A549 (cell line): Measurements from ENCODE around the gene GJE1. TPM values are rescaled to one million over a fixed set of nuclear protein-coding genes. Genes with fewer than 3 reads are reported as not detected.
A peak's percentile ranks its signal among the peaks of the same experiment; 100 is the strongest.
"Not testable (repeated sequence)": the region's sequence is repeated elsewhere in the genome, so short reads cannot be mapped to it uniquely, and the experiment has no call there.

Experiments used
- ATAC-seq, 2 experiments: fragments of 200-7000 bp in 1 of 2; fragments of >200 bp in 1 of 2; cut with Nextera tagmentation in 1 of 2; cut with Tn5 transposase in 1 of 2; 3 replicates each; pipeline versions ENCODE4 v1.8.0 to v1.9.1; 2018 to 2020; ENCODE audit warnings: mild to moderate bottlenecking in 1 of 2, moderate library complexity in 1 of 2
- CTCF ChIA-PET: fragments of 300-600 bp; sonication (Branson Sonifier 250); formaldehyde crosslinking; extraction: SDS; loops from one replicate; lab custom pipeline; 2021; ENCODE audit warnings: antibody characterized with exemption, inconsistent platforms; lab: Yijun Ruan, JAX
- POLR2A ChIA-PET: fragments of 350-600 bp; formaldehyde crosslinking; extraction: SDS; loops from one replicate; lab custom pipeline; 2021; ENCODE audit warnings: antibody characterized with exemption, inconsistent platforms; lab: Yijun Ruan, JAX
- DNase-seq, 2 experiments: peaks; one replicate each; pipeline versions ENCODE4 v3.0.0 to v3.0.0-alpha.2; 2011 to 2016; ENCODE audit warnings: low read depth in 1 of 2, low spot score in 1 of 2
- FAIRE-seq: peaks from 2 replicates; lab custom pipeline; 2011; peaks lifted over from hg19 to GRCh38; lab: Jason Lieb, UNC
- H3K27ac ChIP-seq, 2 experiments: fragments of >200 bp; sonication (Bioruptor Twin); formaldehyde crosslinking; 3 replicates each; pipeline ENCODE4 v1.5.1; 2016 to 2017
- H3K4me1 ChIP-seq: fragments of >200 bp; sonication (Bioruptor Twin); formaldehyde crosslinking; 3 replicates; pipeline ENCODE4 v1.6.1; 2016
- H3K4me2 ChIP-seq: fragments of >200 bp; sonication (Bioruptor Twin); formaldehyde crosslinking; 3 replicates; pipeline ENCODE4 v1.6.1; 2016
- H3K4me3 ChIP-seq: fragments of >200 bp; sonication (Bioruptor Twin); formaldehyde crosslinking; 3 replicates; pipeline ENCODE4 v1.5.1; 2016
- H3K9me3 ChIP-seq: fragments of >200 bp; sonication (Bioruptor Twin); formaldehyde crosslinking; 3 replicates; pipeline ENCODE4 v1.6.1; 2016
- CEBPB ChIP-seq, 2 experiments: fragments of >200 bp in 1 of 2; sonication (Bioruptor Twin) in 1 of 2; formaldehyde crosslinking in 1 of 2; IDR thresholded peaks; 2 replicates each; pipeline ENCODE4 v1.6.1; 2012 to 2016
- CHD4 ChIP-seq: fragments of 200-600 bp; sonication (generic); IDR thresholded peaks from 2 replicates; pipeline ENCODE4 v1.6.1; 2016; ENCODE audit warnings: antibody characterized with exemption, mild to moderate bottlenecking, borderline replicate concordance
- CTCF ChIP-seq: fragments of >200 bp; sonication (Bioruptor Twin); formaldehyde crosslinking; IDR thresholded peaks from 3 replicates; pipeline ENCODE4 v1.5.1; 2016
- ESRRA ChIP-seq: fragments of 150-350 bp; IDR thresholded peaks from 2 replicates; pipeline ENCODE4 v1.6.1; 2014; ENCODE audit warnings: mild to moderate bottlenecking, low read length, borderline replicate concordance
- FOSB ChIP-seq: fragments of 250-450 bp; sonication (Bioruptor Pico); IDR thresholded peaks from 2 replicates; pipeline ENCODE4 v1.5.0; 2020; ENCODE audit warnings: mild to moderate bottlenecking, moderate library complexity
- FOXS1 ChIP-seq: fragments of 250-450 bp; sonication (Bioruptor Pico); IDR thresholded peaks from 2 replicates; pipeline ENCODE4 v1.5.0; 2020; ENCODE audit warnings: mild to moderate bottlenecking, moderate library complexity
- HDAC2 ChIP-seq: fragments of 200-600 bp; sonication (generic); IDR thresholded peaks from 2 replicates; pipeline ENCODE4 v1.6.1; 2016
- HMGXB4 ChIP-seq: fragments of 250-450 bp; sonication (Bioruptor Pico); IDR thresholded peaks from 2 replicates; pipeline ENCODE4 v1.5.0; 2021; ENCODE audit warnings: mild to moderate bottlenecking, moderate library complexity, borderline replicate concordance
- HOXB13 ChIP-seq: fragments of 250-450 bp; sonication (Bioruptor Pico); IDR thresholded peaks from 2 replicates; pipeline ENCODE4 v1.5.0; 2020; ENCODE audit warnings: low read depth, mild to moderate bottlenecking, moderate library complexity
- KDM5A ChIP-seq: fragments of 200-600 bp; sonication (generic); IDR thresholded peaks from 2 replicates; pipeline ENCODE4 v1.6.1; 2016; ENCODE audit warnings: antibody characterized with exemption, mild to moderate bottlenecking
- MAFK ChIP-seq: fragments of 450-650 bp; IDR thresholded peaks from 2 replicates; pipeline ENCODE4 v1.6.1; 2014; ENCODE audit not compliant: partially characterized antibody
- RAD21 ChIP-seq, 2 experiments: fragments of >200 bp in 1 of 2; sonication (Bioruptor Twin) in 1 of 2; formaldehyde crosslinking in 1 of 2; IDR thresholded peaks in 1 of 2; conservative IDR thresholded peaks in 1 of 2; 2 replicates in 1 of 2; 3 replicates in 1 of 2; pipeline ENCODE4 v1.6.1; 2012 to 2018; ENCODE audit warnings: inconsistent platforms in 1 of 2
- TFCP2L1 ChIP-seq: fragments of 250-450 bp; sonication (Bioruptor Pico); IDR thresholded peaks from 2 replicates; pipeline ENCODE4 v1.5.0; 2021; ENCODE audit warnings: mild to moderate bottlenecking
- ZFP36 ChIP-seq: fragments of 450-650 bp; IDR thresholded peaks from 2 replicates; pipeline ENCODE4 v1.6.1; 2014; ENCODE audit warnings: borderline replicate concordance; ENCODE audit not compliant: partially characterized antibody
- WGBS: methylation state at CpG from one replicate; pipeline ENCODE4 v1.1.6; 2017; ENCODE audit errors: missing lambda C conversion rate; 5-methylcytosine and 5-hydroxymethylcytosine counted together
- polyA plus RNA-seq, 4 experiments: library from polyadenylated mRNA; depleted of rRNA in 3 of 4; stranded (reverse); fragments of >200 nt; fragmentation: RNase III in 1 of 4; extraction: RNeasy Plus Mini Kit Qiagen cat#74134 plus additional on column Dnase treatment in 1 of 4; gene quantifications; 2 replicates in 3 of 4; 3 replicates in 1 of 4; pipeline ENCODE4 v1.2.3, GENCODE V29; 2011 to 2017
- TF ChIP-seq, protein P1 (sequence below): IDR thresholded peaks from 2 replicates; pipeline ENCODE4 v1.6.1; 2012
- TF ChIP-seq, protein P2 (sequence below): fragments of 250-450 bp; sonication (Bioruptor Pico); IDR thresholded peaks from 2 replicates; pipeline ENCODE4 v1.5.0; 2020; ENCODE audit warnings: low read depth, mild to moderate bottlenecking, moderate library complexity

GJE1 gene
- polyA plus RNA-seq, 2 of the 4 experiments (the other 2 are of a cell fraction): not detected

- TF ChIP-seq CTCF (peak; percentile 47; the same call in 2 of the 3 replicates), HDAC2 (no peak)
Observed at GRCh38 chr6:142155895-142156757, 23.4 kb downstream of the GJE1 start (continued).

- CTCF ChIA-PET: interaction anchor here (0.7 to 2.2 kb wide), 20 partner anchors 9 to 317 kb away, joined by 3 to 22 read pairs (median 4); partner anchors contain the start of genes ADGRG6, NMBR and VTA1
- POLR2A ChIA-PET, H3K4me3 ChIP-seq, DNase-seq, FAIRE-seq, H3K9me3 ChIP-seq, H3K4me2 ChIP-seq: not testable (repeated sequence)
- peak overlapping the region in 1 of 2 experiments; percentile 41; a peak in 2 of 6 replicates for H3K27ac ChIP-seq
- 68% methylated on average over 4 of the region's 4 CpGs for WGBS
- peaks cover 31% of the 10 kb centered on the region; the same call in 2 of the 3 replicates for H3K4me1 ChIP-seq
- 0 out of 5 replicates have a peak, but pooled peaks of 1 of the 2 experiments have one; percentile 4 for TF ChIP-seq RAD21 (conservative IDR thresholded peaks at IDR 0.05 in 1 of 2, IDR thresholded peaks at IDR 0.05 in 1 of 2)
- peak in 1 of 2 experiments; percentile 21; a peak in 1 of 6 replicates for ATAC-seq
Observed at GRCh38 chr6:142156758-142157068, 24.0 kb downstream of the GJE1 start.

GRCh38 chr6:142162780-142163179, 30.1 kb downstream of the GJE1 start:
- ATAC-seq: no peak
- 71% methylated on average over 1 of the region's 1 CpG for WGBS
- no peak overlapping the region for H3K4me2 ChIP-seq
- no peak for TF ChIP-seq MAFK
- H3K4me3 ChIP-seq: no peak overlapping the region
- no peaks in the 10 kb centered on the region for H3K9me3 ChIP-seq
- FAIRE-seq: no peak
- ChIA-PET POLR2A (no interaction called here), CTCF (interaction anchor here (1.0 kb wide), 2 partner anchors 15 to 210 kb away, joined by 3 to 5 read pairs; partner anchors contain the start of genes NMBR and VTA1)
- no peak overlapping the region for H3K27ac ChIP-seq
- peaks cover 38% of the 10 kb centered on the region for H3K4me1 ChIP-seq
- no peak for DNase-seq

- 80% methylated on average over 4 of the region's 4 CpGs for whole genome bisulfite sequencing
- Histone ChIP-seq H3K4me3 (no peak overlapping the region), H3K27ac (no peak overlapping the region), H3K4me2 (no peak overlapping the region), H3K4me1 (peaks cover 39% of the 10 kb centered on the region), H3K9me3 (no peaks in the 10 kb centered on the region)
- ChIA-PET CTCF (interaction anchor here (1.2 to 2.7 kb wide), 2 partner anchors 9 to 207 kb away, joined by 3 to 13 read pairs; no protein-coding TSS in a partner anchor), POLR2A (no interaction called here)
- no peak for ATAC-seq
- DNase-seq: no peak
- no peak for TF ChIP-seq CHD4
- no peak for TF ChIP-seq HOXB13 (CRISPR knock-in tag)
- TF ChIP-seq, protein P1, sequence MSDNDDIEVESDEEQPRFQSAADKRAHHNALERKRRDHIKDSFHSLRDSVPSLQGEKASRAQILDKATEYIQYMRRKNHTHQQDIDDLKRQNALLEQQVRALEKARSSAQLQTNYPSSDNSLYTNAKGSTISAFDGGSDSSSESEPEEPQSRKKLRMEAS: no peak
- no peak for TF ChIP-seq HMGXB4 (CRISPR knock-in tag)
- TF ChIP-seq FOSB (CRISPR knock-in tag): no peak
- TF ChIP-seq CTCF: no peak
- TF ChIP-seq TFCP2L1 (CRISPR knock-in tag): no peak
- TF ChIP-seq ESRRA: no peak
- no peak for TF ChIP-seq CEBPB (IDR thresholded peaks at IDR 0.05)
- no peak for TF ChIP-seq KDM5A
- TF ChIP-seq, protein P2, sequence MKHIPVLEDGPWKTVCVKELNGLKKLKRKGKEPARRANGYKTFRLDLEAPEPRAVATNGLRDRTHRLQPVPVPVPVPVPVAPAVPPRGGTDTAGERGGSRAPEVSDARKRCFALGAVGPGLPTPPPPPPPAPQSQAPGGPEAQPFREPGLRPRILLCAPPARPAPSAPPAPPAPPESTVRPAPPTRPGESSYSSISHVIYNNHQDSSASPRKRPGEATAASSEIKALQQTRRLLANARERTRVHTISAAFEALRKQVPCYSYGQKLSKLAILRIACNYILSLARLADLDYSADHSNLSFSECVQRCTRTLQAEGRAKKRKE (CRISPR knock-in tag): no peak
- no peak for TF ChIP-seq FOXS1
- no peak for TF ChIP-seq ZFP36
- no peak for FAIRE-seq
Observed at GRCh38 chr6:142165227-142165626, 32.5 kb downstream of the GJE1 start.
